Fibroblast of lung (primary cell): ENCODE measurements around the gene SLC7A14. TPM values are rescaled to one million over a fixed set of nuclear protein-coding genes. Genes with fewer than 3 reads are reported as not detected.
A peak's percentile ranks its signal among the peaks of the same experiment; 100 is the strongest.

Source experiments
- DNase-seq, 2 donors: peaks; one replicate each; pipeline versions ENCODE4 v3.0.0 to v3.0.0-alpha.2; 2010; ENCODE audit warnings: low read depth in 2 of 2
- H2AFZ ChIP-seq: 2 replicates; pipeline ENCODE4 v1.5.1; 2012; ENCODE audit warnings: low read length, control low read depth, inconsistent platforms
- H3K27ac ChIP-seq: 2 replicates; pipeline ENCODE4 v1.5.1; 2011; ENCODE audit warnings: low read length, control low read depth; ENCODE audit not compliant: insufficient read depth
- H3K27me3 ChIP-seq: 2 replicates; pipeline ENCODE4 v1.5.1; 2011; ENCODE audit warnings: mild to moderate bottlenecking, low read length; ENCODE audit not compliant: control insufficient read depth, insufficient read depth
- H3K36me3 ChIP-seq: 2 replicates; pipeline ENCODE4 v1.5.1; 2011; ENCODE audit warnings: low read length; ENCODE audit not compliant: control insufficient read depth, insufficient read depth
- H3K4me1 ChIP-seq: 2 replicates; pipeline ENCODE4 v1.5.1; 2011; ENCODE audit warnings: low read length; ENCODE audit not compliant: control insufficient read depth, insufficient read depth; ENCODE audit errors: extremely low read depth
- H3K4me2 ChIP-seq: 2 replicates; pipeline ENCODE4 v1.5.1; 2011; ENCODE audit warnings: low read length, control low read depth; ENCODE audit not compliant: insufficient read depth; ENCODE audit errors: extremely low read depth
- H3K4me3 ChIP-seq, 4 experiments: fragments of 200-600 bp in 1 of 4; sonication (generic) in 1 of 4; replicated peaks in 1 of 4; 2 replicates each; pipeline ENCODE4 v1.5.1; 2011 to 2016; ENCODE audit warnings: low read length in 4 of 4, low read depth in 3 of 4, mild to moderate bottlenecking in 3 of 4, control low read depth in 2 of 4, inconsistent platforms in 1 of 4, mixed read lengths in 1 of 4; ENCODE audit not compliant: insufficient read depth in 1 of 4; ENCODE audit errors: control extremely low read depth in 1 of 4
- H3K79me2 ChIP-seq: 2 replicates; pipeline ENCODE4 v1.5.1; 2012; ENCODE audit warnings: mild to moderate bottlenecking, low read length, inconsistent platforms; ENCODE audit not compliant: control insufficient read depth, insufficient read depth
- H3K9ac ChIP-seq: 2 replicates; pipeline ENCODE4 v1.5.1; 2011; ENCODE audit warnings: mild to moderate bottlenecking, low read length, control low read depth; ENCODE audit not compliant: insufficient read depth
- H3K9me3 ChIP-seq: 2 replicates; pipeline ENCODE4 v1.5.1; 2012; ENCODE audit warnings: low read depth, low read length; ENCODE audit not compliant: control insufficient read depth, insufficient read depth
- H4K20me1 ChIP-seq: 2 replicates; pipeline ENCODE4 v1.5.1; 2011; ENCODE audit warnings: low read length; ENCODE audit not compliant: control insufficient read depth, insufficient read depth; ENCODE audit errors: extremely low read depth
- CTCF ChIP-seq, 2 donors: IDR thresholded peaks in 1 of 2; conservative IDR thresholded peaks in 1 of 2; 1 replicate in 1 of 2; 2 replicates in 1 of 2; pipeline ENCODE4 v1.5.1; 2011 to 2012; ENCODE audit warnings: low read length in 2 of 2, control low read depth in 1 of 2, inconsistent platforms in 1 of 2, low read depth in 1 of 2, mild to moderate bottlenecking in 1 of 2
- EZH2 ChIP-seq: IDR thresholded peaks from 2 replicates; pipeline ENCODE4 v1.5.1; 2012; ENCODE audit warnings: low read length, control low read depth, mild to moderate bottlenecking; ENCODE audit errors: missing control alignments
- polyA plus RNA-seq, 2 donors: library from polyadenylated mRNA; depleted of rRNA in 1 of 2; stranded (reverse) in 1 of 2; unstranded in 1 of 2; fragments of >200 nt; gene quantifications; 2 replicates each; pipeline ENCODE4 v1.2.1, GENCODE V29; 2011 to 2012; ENCODE audit warnings: missing spikeins in 1 of 2
- total RNA-seq: library from RNA; depleted of rRNA; stranded (reverse); fragments of >200 nt; gene quantifications from 2 replicates; pipeline ENCODE4 v1.2.1, GENCODE V29; 2014

The SLC7A14 gene
- total and polyA plus RNA-seq, 2 donors (not counting 1 experiment from before 2014, with no cell fraction given): 1.3 to 3.4 TPM

GRCh38 chr3:170436697-170437096, 149.2 kb downstream of the SLC7A14 start:
- Histone ChIP-seq H3K4me2 (no peak overlapping the region), H3K36me3 (peaks cover 25% of the 10 kb centered on the region), H3K9me3 (no peaks in the 10 kb centered on the region), H3K79me2 (peaks cover 12% of the 10 kb centered on the region), H3K4me3 (no peak overlapping the region), H2AFZ (no peak overlapping the region), H3K27ac (no peak overlapping the region), H3K27me3 (no peaks in the 10 kb centered on the region), H3K9ac (no peak overlapping the region), H4K20me1 (no peaks in the 10 kb centered on the region), H3K4me1 (peaks cover 6% of the 10 kb centered on the region)
- no peak for TF ChIP-seq CTCF (conservative IDR thresholded peaks at IDR 0.05 in 1 of 2, IDR thresholded peaks at IDR 0.05 in 1 of 2; ENCODE audit: low read depth in 1 of 2, low read length in 2 of 2)
- TF ChIP-seq EZH2: no peak
- DNase-seq: no peak

GRCh38 chr3:170432416-170432815, 153.5 kb downstream of the SLC7A14 start:
- Histone ChIP-seq H3K79me2 (peaks cover 46% of the 10 kb centered on the region), H4K20me1 (no peaks in the 10 kb centered on the region), H3K4me3 (no peak overlapping the region), H3K27me3 (no peaks in the 10 kb centered on the region), H3K9ac (no peak overlapping the region), H3K4me2 (no peak overlapping the region), H3K4me1 (peaks cover 2% of the 10 kb centered on the region), H3K9me3 (no peaks in the 10 kb centered on the region), H3K27ac (no peak overlapping the region), H3K36me3 (peaks cover 21% of the 10 kb centered on the region), H2AFZ (no peak overlapping the region)
- TF ChIP-seq EZH2 (no peak), CTCF (conservative IDR thresholded peaks at IDR 0.05 in 1 of 2, IDR thresholded peaks at IDR 0.05 in 1 of 2; ENCODE audit: low read depth in 1 of 2, low read length in 2 of 2) (no peak)
- DNase-seq: no peak

- TF ChIP-seq EZH2 (no peak), CTCF (conservative IDR thresholded peaks at IDR 0.05 in 1 of 2, IDR thresholded peaks at IDR 0.05 in 1 of 2; ENCODE audit: low read depth in 1 of 2, low read length in 2 of 2) (peak in 1 of 2 donors; percentile 39)
- H3K4me3 ChIP-seq: no peak overlapping the region
- no peak overlapping the region for H3K9ac ChIP-seq
- H3K27me3 ChIP-seq: no peaks in the 10 kb centered on the region
- H2AFZ ChIP-seq: no peak overlapping the region
- H3K4me2 ChIP-seq: no peak overlapping the region
- peaks cover 56% of the 10 kb centered on the region for H3K79me2 ChIP-seq
- peaks cover 5% of the 10 kb centered on the region for H3K4me1 ChIP-seq
- no peak overlapping the region for H3K27ac ChIP-seq
- no peaks in the 10 kb centered on the region for H3K9me3 ChIP-seq
- peaks cover 19% of the 10 kb centered on the region for H3K36me3 ChIP-seq
- DNase-seq: no peak
- no peaks in the 10 kb centered on the region for H4K20me1 ChIP-seq
Observed at GRCh38 chr3:170431054-170431453, 154.8 kb downstream of the SLC7A14 start.
